ENCODE results near the gene MELK.
"Not testable (repeated sequence)": the region's sequence is repeated elsewhere in the genome, so short reads cannot be mapped to it uniquely, and the experiment has no call there.

GRCh38 chr9:36533726-36534125 is 39.0 kb upstream of the MELK start:
- TF ChIP-seq CTCF, POLR2A (IDR thresholded peaks at IDR 0.05): not testable (repeated sequence)

Data from testis (tissue), 2 donors.